HepG2 (cell line): ENCODE results near the gene CMIP. TPM values are rescaled to one million over a fixed set of nuclear protein-coding genes. Genes with fewer than 3 reads are reported as not detected.

ENCODE experiments used
- ELF3 ChIP-seq: IDR thresholded peaks from 2 replicates; pipeline ENCODE4 v1.6.1; 2016; ENCODE audit warnings: missing genetic modification reagents, missing compliant biosample characterization
- HCFC1 ChIP-seq: fragments of 150-350 bp; IDR thresholded peaks from 2 replicates; pipeline ENCODE4 v1.6.1; 2014; ENCODE audit warnings: low read depth, low read length
- HNRNPL ChIP-seq: fragments of 200-400 bp; formaldehyde crosslinking; IDR thresholded peaks from 2 replicates; pipeline ENCODE4 v1.6.1; 2017; ENCODE audit warnings: mild to moderate bottlenecking, low read depth, low read length
- JUN ChIP-seq: sonication (generic); formaldehyde crosslinking; IDR thresholded peaks from 2 replicates; pipeline ENCODE4 v1.4.0; 2020; ENCODE audit warnings: mild to moderate bottlenecking, missing genetic modification reagents
- PATZ1 ChIP-seq: sonication (generic); formaldehyde crosslinking; IDR thresholded peaks from 2 replicates; pipeline ENCODE4 v1.4.0; 2020; ENCODE audit warnings: missing genetic modification reagents
- POLR2AphosphoS2 ChIP-seq: IDR thresholded peaks from 2 replicates; pipeline ENCODE4 v1.6.1; 2011; ENCODE audit warnings: low read depth, low read length, improper control_type of control experiment
- POLR2AphosphoS5 ChIP-seq: IDR thresholded peaks from 2 replicates; pipeline ENCODE4 v1.6.1; 2012; ENCODE audit warnings: low read depth, low read length
- RARA ChIP-seq: IDR thresholded peaks from 2 replicates; pipeline ENCODE4 v1.6.1; 2016; ENCODE audit warnings: missing genetic modification reagents, missing compliant biosample characterization
- TFAP4 ChIP-seq: sonication (generic); IDR thresholded peaks from 2 replicates; pipeline ENCODE4 v1.6.1; 2016; ENCODE audit warnings: low read depth, borderline replicate concordance
- THRA ChIP-seq: sonication (generic); formaldehyde crosslinking; IDR thresholded peaks from 2 replicates; pipeline ENCODE4 v1.4.0; 2020; ENCODE audit warnings: missing genetic modification reagents, borderline replicate concordance
- TOPORS ChIP-seq: sonication (generic); formaldehyde crosslinking; IDR thresholded peaks from 2 replicates; pipeline ENCODE4 v1.8.0; 2023; ENCODE audit warnings: mild to moderate bottlenecking, missing genetic modification reagents
- TRAFD1 ChIP-seq: sonication (generic); formaldehyde crosslinking; IDR thresholded peaks from 2 replicates; pipeline ENCODE4 v1.5.1; 2020; ENCODE audit warnings: missing genetic modification reagents, mild to moderate bottlenecking, borderline replicate concordance
- ZBTB38 ChIP-seq: sonication (generic); formaldehyde crosslinking; IDR thresholded peaks from 2 replicates; pipeline ENCODE4 v1.5.1; 2020; ENCODE audit warnings: mild to moderate bottlenecking, missing genetic modification reagents
- ZNF142 ChIP-seq: sonication (generic); formaldehyde crosslinking; IDR thresholded peaks from 2 replicates; pipeline ENCODE4 v1.4.0; 2020; ENCODE audit warnings: missing genetic modification reagents
- ZNF513 ChIP-seq: sonication (generic); formaldehyde crosslinking; conservative IDR thresholded peaks from 2 replicates; pipeline ENCODE4 v1.5.0; 2020; ENCODE audit warnings: missing genetic modification reagents
- polyA plus RNA-seq, 8 experiments: library from polyadenylated mRNA; depleted of rRNA in 3 of 8; stranded (reverse) in 7 of 8; unstranded in 1 of 8; fragments of >200 nt; fragmentation: Illumina TruSeq in 4 of 8; extraction: Trizol in 4 of 8; gene quantifications; 2 replicates each; pipeline versions ENCODE4 v1.2.1 to v1.2.3, GENCODE V29; 2011 to 2016; ENCODE audit warnings: low read depth in 4 of 8, missing spikeins in 1 of 8, mixed read lengths in 1 of 8; ENCODE audit not compliant: insufficient read depth in 1 of 8
- total RNA-seq, 5 experiments: library from RNA; depleted of rRNA; stranded (reverse); fragments of >200 nt; fragmentation: Illumina TruSeq; extraction: Trizol; gene quantifications; 2 replicates each; pipeline ENCODE4 v1.2.3, GENCODE V29; 2016; ENCODE audit warnings: low read depth in 1 of 5

The CMIP gene
- total and polyA plus RNA-seq, 2 of the 13 experiments (the other 11 are each of a cell fraction or from before 2014, with no cell fraction given), result 10.9 to 18.1 TPM

- TF ChIP-seq THRA (CRISPR knock-in tag) (peak; percentile 70; the same call in 1 of the 2 replicates), RARA (CRISPR knock-in tag) (peak; percentile 80), POLR2AphosphoS5 (peak; percentile 47; the same call in 1 of the 2 replicates), TFAP4 (peak; percentile 87), ZBTB38 (CRISPR knock-in tag) (peak; percentile 56; the same call in 1 of the 2 replicates), HCFC1 (no peak), HNRNPL (no peak), POLR2AphosphoS2 (0 out of 2 replicates have a peak, but pooled peaks have one; percentile 75), TOPORS (no peak), JUN (CRISPR knock-in tag) (0 out of 2 replicates have a peak, but pooled peaks have one; percentile 67), ELF3 (CRISPR knock-in tag) (peak; percentile 81), PATZ1 (peak; percentile 90), ZNF142 (no peak), ZNF513 (CRISPR knock-in tag) (no peak), TRAFD1 (CRISPR knock-in tag) (no peak)
These were observed 104.4 kb downstream of the CMIP start (continued) for GRCh38 chr16:81548876-81549546.
